D721Med (cell line): Measurements from ENCODE around the gene POTEB2.
"Not testable (repeated sequence)": the region's sequence is repeated elsewhere in the genome, so short reads cannot be mapped to it uniquely, and the experiment has no call there.

Source experiments
- DNase-seq: peaks from one replicate; pipeline ENCODE4 v3.0.0; 2011; ENCODE audit warnings: low spot score; ENCODE audit not compliant: insufficient read length
- FAIRE-seq: peaks from 2 replicates; lab custom pipeline; 2011; peaks lifted over from hg19 to GRCh38; lab: Jason Lieb, UNC

POTEB2 gene

GRCh38 chr15:20866214-20866613 lies at the start of gene POTEB2:
POTEB2 (minus strand) TSS chr15:20866314; CDS start chr15:20866281, 33 bp downstream.
- not testable (repeated sequence) for DNase-seq, FAIRE-seq

- not testable (repeated sequence) for DNase-seq, FAIRE-seq
These were observed 13.8 kb upstream of the POTEB2 start for GRCh38 chr15:20879916-20880315.

- FAIRE-seq, result not testable (repeated sequence)
These were observed 12.3 kb upstream of the POTEB2 start for GRCh38 chr15:20878464-20878863.

GRCh38 chr15:20877819-20878218 lies 11.7 kb upstream of the POTEB2 start:
- DNase-seq, FAIRE-seq: not testable (repeated sequence)

More at GRCh38 chr15:20878464-20878863, 12.3 kb upstream of the POTEB2 start:
- not testable (repeated sequence) for DNase-seq
